CD14-positive monocyte (primary cell): ENCODE data around the gene FASN. TPM values are rescaled to one million over a fixed set of nuclear protein-coding genes. Genes with fewer than 3 reads are reported as not detected.

Experiments used
- DNase-seq, 3 donors: peaks; one replicate each; pipeline ENCODE4 v3.0.0-alpha.2; 2011 to 2022
- H2AFZ ChIP-seq: 2 replicates; pipeline ENCODE4 v1.6.0; 2012; ENCODE audit warnings: mild to moderate bottlenecking, low read depth, low read length, inconsistent platforms; ENCODE audit not compliant: insufficient read depth, poor library complexity, severe bottlenecking
- H3K27ac ChIP-seq, 2 donors: 1 replicate in 1 of 2; 2 replicates in 1 of 2; pipeline ENCODE4 v1.5.1; 2012 to 2013; ENCODE audit warnings: low read length in 2 of 2, control low read depth in 1 of 2, inconsistent platforms in 1 of 2, low read depth in 1 of 2, mild to moderate bottlenecking in 1 of 2
- H3K27me3 ChIP-seq, 2 donors: one replicate each; pipeline versions ENCODE4 v1.6.0 to v1.6.1; 2011 to 2013; ENCODE audit warnings: low read length in 2 of 2; ENCODE audit not compliant: control insufficient read depth in 2 of 2, insufficient read depth in 2 of 2
- H3K36me3 ChIP-seq, 2 donors: replicated peaks in 1 of 2; 1 replicate in 1 of 2; 2 replicates in 1 of 2; pipeline versions ENCODE4 v1.5.1 to v1.6.1; 2012 to 2013; ENCODE audit warnings: low read length in 2 of 2, control low read depth in 1 of 2, inconsistent platforms in 1 of 2, mild to moderate bottlenecking in 1 of 2; ENCODE audit not compliant: insufficient read depth in 2 of 2, control insufficient read depth in 1 of 2
- H3K4me1 ChIP-seq, 2 donors: 1 replicate in 1 of 2; 2 replicates in 1 of 2; pipeline versions ENCODE4 v1.5.1 to v1.6.1; 2012 to 2013; ENCODE audit warnings: low read length in 2 of 2, control low read depth in 1 of 2, inconsistent platforms in 1 of 2, mild to moderate bottlenecking in 1 of 2, moderate library complexity in 1 of 2; ENCODE audit not compliant: insufficient read depth in 2 of 2, control insufficient read depth in 1 of 2
- H3K4me2 ChIP-seq: replicated peaks from 2 replicates; pipeline ENCODE3; 2012; ENCODE audit warnings: low read length, moderate library complexity, mild to moderate bottlenecking; ENCODE audit not compliant: poor library complexity, severe bottlenecking; ENCODE audit errors: extremely low read depth
- H3K4me3 ChIP-seq, 3 experiments: fragments of 200-600 bp in 1 of 3; sonication (generic) in 1 of 3; replicated peaks in 1 of 3; 1 replicate in 2 of 3; 2 replicates in 1 of 3; pipeline ENCODE4 v1.5.1; 2011 to 2013; ENCODE audit warnings: low read length in 3 of 3, mild to moderate bottlenecking in 3 of 3, control low read depth in 2 of 3, low read depth in 2 of 3, inconsistent platforms in 1 of 3, moderate library complexity in 1 of 3
- H3K79me2 ChIP-seq: 2 replicates; pipeline ENCODE4 v1.6.0; 2012; ENCODE audit warnings: mild to moderate bottlenecking, control low read depth, inconsistent platforms, low read length, moderate library complexity; ENCODE audit not compliant: insufficient read depth
- H3K9ac ChIP-seq: 2 replicates; pipeline ENCODE4 v1.6.0; 2017; ENCODE audit warnings: low read length, mild to moderate bottlenecking; ENCODE audit not compliant: insufficient read depth, poor library complexity, severe bottlenecking
- H3K9me3 ChIP-seq, 2 donors: replicated peaks in 1 of 2; 1 replicate in 1 of 2; 2 replicates in 1 of 2; pipeline versions ENCODE4 v1.5.1 to v1.6.1; 2012 to 2013; ENCODE audit warnings: low read length in 2 of 2, control low read depth in 1 of 2; ENCODE audit not compliant: control insufficient read depth in 1 of 2, insufficient read depth in 1 of 2
- H4K20me1 ChIP-seq: 2 replicates; pipeline ENCODE4 v1.6.0; 2012; ENCODE audit warnings: mild to moderate bottlenecking, low read length, control low read depth, moderate library complexity; ENCODE audit not compliant: insufficient read depth
- H3K27ac Mint-ChIP-seq, 7 donors: one replicate each; pipeline ENCODE4 v1.8.0; 2020; ENCODE audit warnings: mild to moderate bottlenecking in 7 of 7, mixed read lengths in 7 of 7, moderate library complexity in 6 of 7, inconsistent platforms in 2 of 7
- H3K27me3 Mint-ChIP-seq, 3 donors: one replicate each; pipeline ENCODE4 v1.8.0; 2021 to 2022; ENCODE audit warnings: low read depth in 3 of 3, mild to moderate bottlenecking in 3 of 3, mixed read lengths in 3 of 3, moderate library complexity in 3 of 3, inconsistent platforms in 1 of 3
- H3K36me3 Mint-ChIP-seq, 2 donors: one replicate each; pipeline ENCODE4 v1.8.0; 2020; ENCODE audit warnings: mixed read lengths in 2 of 2, inconsistent platforms in 1 of 2, mild to moderate bottlenecking in 1 of 2
- H3K4me1 Mint-ChIP-seq: one replicate; pipeline ENCODE4 v1.8.0; 2020; ENCODE audit warnings: mild to moderate bottlenecking, mixed read lengths
- H3K4me3 Mint-ChIP-seq, 2 donors: one replicate each; pipeline ENCODE4 v1.8.0; 2020; ENCODE audit warnings: mild to moderate bottlenecking in 2 of 2, mixed read lengths in 2 of 2, moderate library complexity in 1 of 2
- H3K9me3 Mint-ChIP-seq, 7 donors: one replicate each; pipeline ENCODE4 v1.8.0; 2020 to 2022; ENCODE audit warnings: mixed read lengths in 7 of 7, mild to moderate bottlenecking in 6 of 7, moderate library complexity in 6 of 7, inconsistent platforms in 2 of 7
- WGBS: methylation state at CpG from one replicate; pipeline ENCODE4 v1.1.5; 2013; ENCODE audit warnings: missing lambda C conversion rate; ENCODE audit not compliant: insufficient coverage; 5-methylcytosine and 5-hydroxymethylcytosine counted together
- intact Hi-C, 2 donors: fragments of 100-400 bp; cut with micrococcal nuclease; formaldehyde crosslinking; loops; one replicate each; pipeline versions ENCODE4 v1.15.0 to v1.15.1; 2023
- polyA plus RNA-seq, 3 donors: library from polyadenylated mRNA; depleted of rRNA in 1 of 3; unstranded in 2 of 3; stranded (reverse) in 1 of 3; fragments of 300-500 nt in 2 of 3; fragments of >200 nt in 1 of 3; fragmentation: Illumina TruSeq in 2 of 3; gene quantifications; 1 replicate in 2 of 3; 2 replicates in 1 of 3; pipeline ENCODE4 v1.2.3, GENCODE V29; 2012 to 2021
- TF ChIP-seq, protein P1 (sequence below): fragments of 200-600 bp; IDR thresholded peaks from one replicate; pipeline ENCODE4 v1.8.0; 2022; ENCODE audit warnings: antibody characterized with exemption, mild to moderate bottlenecking

Gene FASN
- polyA plus RNA-seq, 3 donors = 0.08 to 8.4 (median 0.13) TPM

DNA sequence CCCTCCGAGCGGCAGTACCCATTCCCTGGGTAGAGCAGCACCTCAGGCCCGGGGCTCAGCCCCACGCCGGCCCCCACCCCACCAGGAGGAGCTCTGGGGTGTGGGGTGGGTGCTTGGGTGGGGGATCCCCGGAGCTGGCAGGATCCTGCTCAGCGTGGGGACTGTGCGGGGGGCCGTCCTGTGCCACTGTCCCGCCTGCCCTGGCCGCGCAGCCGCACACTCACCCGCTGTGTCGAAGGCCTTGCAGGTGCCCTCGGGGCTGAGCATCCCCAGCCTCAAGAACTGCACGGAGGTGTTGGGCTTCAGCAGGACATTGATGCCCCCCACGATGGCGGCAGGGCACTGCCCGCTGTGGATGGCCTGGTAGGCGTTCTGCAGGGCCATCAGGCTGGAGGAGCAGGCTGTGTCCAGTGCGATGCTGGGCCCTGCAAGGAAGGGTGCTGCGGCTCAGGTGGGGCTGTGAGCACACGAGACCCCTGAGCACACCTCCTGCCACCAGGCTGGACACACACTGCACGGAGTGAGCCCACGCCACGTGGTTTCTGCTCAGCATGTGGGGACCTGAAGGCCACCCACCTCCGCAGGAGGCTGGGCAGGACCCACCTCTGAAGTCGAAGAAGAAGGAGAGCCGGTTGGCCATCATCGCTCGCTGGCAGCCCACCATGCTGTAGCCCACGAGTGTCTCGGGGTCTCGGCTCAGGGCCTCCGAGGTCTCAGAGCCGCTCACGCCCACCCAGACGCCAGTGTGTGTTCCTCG, 4.9 kb downstream of the FASN start:
- Histone ChIP-seq H3K4me2 (no peak overlapping the region), H3K27ac (no peak overlapping the region), H2AFZ (no peak overlapping the region), H3K4me3 (no peak overlapping the region), H3K79me2 (peaks cover 6% of the 10 kb centered on the region), H3K27me3 (no peaks in the 10 kb centered on the region), H4K20me1 (no peaks in the 10 kb centered on the region), H3K36me3 (peaks cover 58 to 59% of the 10 kb centered on the region in 2 donors), H3K9me3 (no peaks in the 10 kb centered on the region), H3K9ac (no peak overlapping the region), H3K4me1 (peaks cover 9 to 19% of the 10 kb centered on the region in 2 donors)
- intact Hi-C loops = loop anchor here in 1 of 2 donors (10.0 kb wide), 1 partner anchor 58 kb away; the partner anchor contains the start of genes DCXR and RAC3
- Mint-ChIP-seq H3K4me3 (no peak overlapping the region), H3K36me3 (peaks cover 12 to 37% of the 10 kb centered on the region in 2 donors), H3K9me3 (no peaks in the 10 kb centered on the region), H3K27ac (no peak overlapping the region), H3K4me1 (peaks cover 5% of the 10 kb centered on the region), H3K27me3 (no peaks in the 10 kb centered on the region)
- DNase-seq = no peak
- 97% methylated on average over 27 of the region's 40 CpGs for WGBS
- TF ChIP-seq, protein P1, sequence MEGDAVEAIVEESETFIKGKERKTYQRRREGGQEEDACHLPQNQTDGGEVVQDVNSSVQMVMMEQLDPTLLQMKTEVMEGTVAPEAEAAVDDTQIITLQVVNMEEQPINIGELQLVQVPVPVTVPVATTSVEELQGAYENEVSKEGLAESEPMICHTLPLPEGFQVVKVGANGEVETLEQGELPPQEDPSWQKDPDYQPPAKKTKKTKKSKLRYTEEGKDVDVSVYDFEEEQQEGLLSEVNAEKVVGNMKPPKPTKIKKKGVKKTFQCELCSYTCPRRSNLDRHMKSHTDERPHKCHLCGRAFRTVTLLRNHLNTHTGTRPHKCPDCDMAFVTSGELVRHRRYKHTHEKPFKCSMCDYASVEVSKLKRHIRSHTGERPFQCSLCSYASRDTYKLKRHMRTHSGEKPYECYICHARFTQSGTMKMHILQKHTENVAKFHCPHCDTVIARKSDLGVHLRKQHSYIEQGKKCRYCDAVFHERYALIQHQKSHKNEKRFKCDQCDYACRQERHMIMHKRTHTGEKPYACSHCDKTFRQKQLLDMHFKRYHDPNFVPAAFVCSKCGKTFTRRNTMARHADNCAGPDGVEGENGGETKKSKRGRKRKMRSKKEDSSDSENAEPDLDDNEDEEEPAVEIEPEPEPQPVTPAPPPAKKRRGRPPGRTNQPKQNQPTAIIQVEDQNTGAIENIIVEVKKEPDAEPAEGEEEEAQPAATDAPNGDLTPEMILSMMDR = no peak

DNA sequence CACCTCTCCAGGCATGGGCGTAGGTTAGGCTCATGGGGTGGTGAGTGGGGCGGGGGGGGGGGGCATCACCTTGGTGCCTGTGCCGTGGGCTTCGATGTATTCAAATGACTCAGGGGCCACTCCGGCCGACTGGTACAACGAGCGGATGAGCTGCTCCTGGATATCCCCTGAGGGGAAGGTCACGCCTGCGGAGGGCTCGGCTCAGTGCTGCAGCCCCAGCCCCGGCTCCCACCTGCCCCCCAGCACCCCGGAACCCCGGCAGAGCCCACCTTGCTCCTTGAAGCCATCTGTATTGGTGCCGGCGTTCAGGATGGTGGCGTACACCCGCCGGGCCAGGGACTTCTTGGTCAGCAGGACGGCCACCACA, 5.4 kb downstream of the FASN start:
- Histone ChIP-seq H3K27ac (no peak overlapping the region), H3K4me1 (peaks cover 9 to 15% of the 10 kb centered on the region in 2 donors), H3K9ac (no peak overlapping the region), H3K36me3 (peaks cover 64 to 65% of the 10 kb centered on the region in 2 donors), H3K27me3 (no peaks in the 10 kb centered on the region), H4K20me1 (no peaks in the 10 kb centered on the region), H3K4me3 (no peak overlapping the region), H3K79me2 (peaks cover 6% of the 10 kb centered on the region), H2AFZ (no peak overlapping the region), H3K9me3 (no peaks in the 10 kb centered on the region), H3K4me2 (no peak overlapping the region)
- no peaks in the 10 kb centered on the region for H3K27me3 Mint-ChIP-seq
- H3K4me3 Mint-ChIP-seq = no peak overlapping the region
- 99% methylated on average over 13 of the region's 20 CpGs for WGBS
- no peaks in the 10 kb centered on the region for H3K9me3 Mint-ChIP-seq
- TF ChIP-seq, protein P1 = no peak
- peaks cover 16 to 42% of the 10 kb centered on the region in 2 donors for H3K36me3 Mint-ChIP-seq
- no peak overlapping the region for H3K27ac Mint-ChIP-seq
- DNase-seq = no peak
- H3K4me1 Mint-ChIP-seq = peaks cover 5% of the 10 kb centered on the region
- intact Hi-C loops = loop anchor here in 1 of 2 donors (10.0 kb wide), 1 partner anchor 58 kb away; the partner anchor contains the start of genes DCXR and RAC3
